HG03565 (cell line): ENCODE data around the gene DDR1.

Experiments
- ATAC-seq: cut with Tn5 transposase; IDR thresholded peaks from one replicate; pipeline ENCODE4 v1.9.1; 2021; ENCODE audit warnings: mild to moderate bottlenecking, moderate library complexity; ENCODE audit not compliant: unreplicated experiment

DDR1 gene

DNA sequence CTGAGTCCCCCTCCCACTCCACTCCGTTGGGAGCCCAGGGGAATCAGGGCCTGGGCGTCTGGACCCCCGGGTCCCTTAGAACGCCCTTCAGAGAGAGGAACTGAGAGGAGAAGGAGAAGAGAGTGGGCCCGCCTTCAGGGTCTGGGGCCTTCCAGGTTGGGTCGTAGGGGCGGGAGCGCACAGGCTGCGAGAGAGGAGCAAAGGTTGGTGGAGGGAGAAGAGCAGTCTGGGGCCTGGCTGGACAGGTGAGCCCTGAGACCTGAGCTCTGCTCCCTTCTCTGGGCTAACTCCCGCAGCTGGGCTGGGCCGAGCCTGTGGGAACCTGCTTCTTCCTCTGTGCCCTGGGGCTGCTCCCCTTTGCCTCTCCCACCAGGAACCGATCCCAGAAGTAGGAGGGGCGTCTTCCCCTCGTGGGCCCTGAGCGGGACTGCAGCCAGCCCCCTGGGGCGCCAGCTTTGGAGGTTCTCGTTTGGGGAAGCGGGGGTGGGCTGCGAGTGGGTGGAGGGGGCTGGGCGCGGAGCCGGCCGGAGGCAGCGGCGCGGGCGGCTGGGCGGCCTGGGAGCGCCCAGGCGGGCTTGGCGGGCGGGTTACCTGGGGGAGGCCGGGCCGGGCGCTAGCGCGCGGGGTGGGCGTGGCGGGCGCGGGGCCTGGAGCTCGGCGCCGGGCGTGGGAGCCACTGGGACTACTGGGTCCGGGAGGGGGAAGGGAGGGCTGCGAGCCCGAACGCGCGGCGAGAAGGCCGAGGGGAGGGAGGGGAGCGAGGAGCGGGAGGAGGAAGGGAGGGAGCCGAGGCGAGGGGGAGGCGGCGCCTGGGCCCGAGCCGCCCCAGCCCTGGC is at the start of gene DDR1:
TSS of gene DDR1 (plus strand) at position 835 of the 836 bp plus-strand sequence. CDS start 4,211 bp downstream, outside the sequence.
- no peak for ATAC-seq

GRCh38 chr6:30834646-30835045 is 49.7 kb upstream of the DDR1 start:
- ATAC-seq, result no peak

GRCh38 chr6:30835576-30835975 is 48.7 kb upstream of the DDR1 start:
- ATAC-seq, result no peak

DNA sequence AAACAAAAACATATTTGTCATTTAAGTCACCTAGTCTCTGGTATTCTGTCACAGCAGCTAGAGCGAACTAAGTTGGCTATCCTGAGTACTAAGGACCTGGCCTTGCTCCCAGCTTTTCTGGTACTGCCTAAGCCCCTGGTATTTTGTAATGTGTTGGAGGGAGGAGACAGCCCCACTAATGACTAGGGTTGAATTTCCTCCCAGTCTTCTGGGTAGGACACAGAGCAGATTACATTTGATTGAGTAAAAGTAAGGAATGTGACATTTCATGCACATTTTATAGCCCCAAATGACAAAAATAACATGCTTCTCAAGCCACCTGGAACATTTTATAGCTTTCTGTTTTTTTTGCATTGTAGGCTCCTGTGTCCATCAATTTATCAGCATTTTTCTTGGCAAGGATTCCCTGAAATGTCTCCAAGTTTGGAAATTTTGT is 47.9 kb upstream of the DDR1 start:
- no peak for ATAC-seq

DNA sequence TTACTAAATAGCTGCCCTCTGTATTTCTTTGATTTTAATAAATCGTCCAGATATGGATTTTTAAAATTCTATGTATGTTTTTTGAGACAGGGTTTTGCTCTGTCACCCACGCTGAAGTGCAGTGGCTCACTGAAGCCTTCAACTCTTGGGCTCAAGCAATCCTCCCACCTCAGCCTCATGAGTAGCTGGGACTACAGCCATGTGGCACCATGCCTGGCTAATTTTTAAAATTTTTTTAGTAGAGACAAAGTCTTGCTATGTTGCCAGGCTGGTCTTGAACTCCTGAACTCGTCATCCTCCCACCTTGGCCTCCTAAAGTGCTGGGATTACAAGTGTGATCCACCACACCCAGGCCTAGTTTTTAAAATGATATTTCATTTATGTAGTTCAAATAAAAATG is 47.4 kb upstream of the DDR1 start:
- no peak for ATAC-seq

GRCh38 chr6:30837432-30837831 is 46.9 kb upstream of the DDR1 start:
- no peak for ATAC-seq

DNA sequence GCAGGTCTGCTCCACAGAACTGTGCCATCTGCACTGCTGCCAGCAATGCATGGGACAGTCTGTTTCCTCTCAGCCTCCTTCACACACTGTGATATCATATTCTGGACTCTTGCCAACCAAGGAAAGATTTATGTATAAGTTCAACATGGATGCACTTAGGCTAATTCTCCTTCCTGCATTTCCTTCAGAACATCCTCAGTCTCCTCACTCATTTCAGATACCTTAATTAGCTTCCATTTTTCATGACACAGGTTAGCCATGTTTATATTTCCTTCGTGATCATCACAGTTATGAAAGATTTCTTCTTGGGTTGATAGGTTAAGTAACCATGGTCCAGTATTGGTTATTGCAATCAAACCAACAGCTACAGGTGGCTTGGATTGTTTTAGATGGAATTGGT is 46.4 kb upstream of the DDR1 start:
- no peak for ATAC-seq

GRCh38 chr6:30839671-30840070 is 44.6 kb upstream of the DDR1 start:
- no peak for ATAC-seq

GRCh38 chr6:30840084-30840934 is 44.0 kb upstream of the DDR1 start:
- no peak for ATAC-seq

DNA sequence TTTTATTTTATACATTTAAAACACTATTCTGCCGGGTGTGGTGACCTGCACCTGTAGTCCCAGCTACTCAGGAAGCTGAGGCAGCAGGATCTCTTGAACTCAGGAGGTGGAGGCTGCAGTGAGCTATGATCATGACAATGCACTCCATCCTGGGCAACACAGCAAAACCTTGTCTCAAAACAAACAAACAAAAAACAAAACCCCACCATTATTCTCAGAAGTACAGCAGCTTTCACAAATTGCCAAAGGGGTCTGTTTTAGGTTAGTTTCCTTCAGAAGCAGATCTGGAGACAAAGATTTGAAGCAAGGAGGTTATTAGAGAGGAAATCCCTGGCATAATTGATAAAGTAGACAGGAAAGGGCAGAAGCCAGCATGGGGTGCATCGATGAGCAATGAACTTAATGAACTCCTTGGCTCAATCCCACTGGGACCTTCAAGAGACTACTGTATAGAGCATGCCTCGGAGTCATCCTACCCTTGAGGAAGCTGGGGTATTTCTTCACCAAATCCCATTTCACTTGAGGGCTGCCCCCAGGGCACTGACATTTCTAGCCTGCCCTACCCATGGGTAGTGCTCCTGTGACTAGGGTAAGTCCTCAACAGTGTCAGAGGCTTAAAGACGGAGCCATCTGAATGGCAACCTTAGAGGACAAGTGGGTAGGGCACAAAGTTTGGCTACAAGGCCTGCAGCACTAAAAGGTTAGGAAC is 43.2 kb upstream of the DDR1 start:
- no peak for ATAC-seq

DNA sequence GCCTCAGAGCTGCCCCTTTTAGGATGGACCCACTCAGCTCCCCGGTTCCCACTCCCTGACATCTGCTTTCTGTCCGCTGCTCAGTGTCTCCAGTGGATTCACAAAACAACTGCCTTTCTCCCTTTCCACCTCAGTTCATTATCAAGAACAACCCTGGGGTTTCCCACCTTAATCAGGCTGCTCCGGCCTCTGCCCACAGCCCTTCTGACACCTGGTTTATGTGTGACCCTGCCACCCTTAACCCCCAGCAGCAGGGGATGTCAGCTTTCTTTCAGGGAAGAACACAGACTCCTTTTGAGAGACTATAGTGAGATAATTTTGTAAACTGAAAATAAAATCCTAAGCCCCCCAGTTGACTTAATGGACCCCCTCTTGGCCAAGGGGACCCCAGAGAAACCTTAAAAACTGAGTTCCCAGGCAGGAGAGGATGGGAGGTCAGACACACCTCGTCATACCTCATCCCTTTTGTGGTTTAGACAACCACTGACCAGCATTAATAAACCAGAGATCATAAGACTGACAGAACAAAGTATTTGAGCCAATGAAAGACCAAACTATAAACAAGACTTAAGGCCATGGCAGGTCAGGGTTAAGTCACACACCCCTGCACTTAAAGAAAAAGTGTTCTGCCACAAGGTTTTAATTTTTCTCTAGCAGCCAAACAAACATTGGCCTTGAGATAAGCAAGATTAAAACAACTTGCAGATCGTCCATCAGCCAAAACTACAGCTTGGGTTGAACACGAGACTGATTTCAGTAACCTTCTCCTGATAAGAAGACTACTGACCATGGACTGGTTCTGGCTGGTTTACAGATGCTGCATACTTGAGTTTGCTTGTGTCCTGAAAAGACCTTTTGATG is 42.4 kb upstream of the DDR1 start:
- ATAC-seq, result no peak

GRCh38 chr6:30842754-30843610 is 41.3 kb upstream of the DDR1 start:
- no peak for ATAC-seq

DNA sequence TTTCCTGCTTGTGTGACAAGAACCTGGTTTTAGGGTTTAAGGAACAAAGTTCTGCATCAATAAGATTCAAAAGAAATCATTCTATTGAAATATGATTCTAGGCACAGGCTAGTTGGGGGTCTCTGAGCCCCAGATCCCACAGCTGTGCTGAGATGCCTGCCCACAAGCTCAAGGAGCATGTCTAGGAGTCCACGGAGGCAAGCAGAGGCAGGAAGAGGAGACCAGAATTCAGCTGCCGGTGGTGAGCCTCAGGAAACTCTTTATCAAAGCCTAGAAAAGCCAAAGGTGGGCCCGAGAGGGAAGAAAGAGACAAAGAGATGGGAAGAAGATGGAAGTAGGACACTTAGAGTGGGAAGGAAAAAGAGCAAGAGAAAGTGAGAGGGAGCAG is 40.7 kb upstream of the DDR1 start:
- ATAC-seq, result no peak

GRCh38 chr6:30844118-30844535 is 40.2 kb upstream of the DDR1 start:
- no peak for ATAC-seq

- no peak for ATAC-seq
Measured at GRCh38 chr6:30845183-30845582, 39.1 kb upstream of the DDR1 start.

GRCh38 chr6:30847421-30847970 is 36.8 kb upstream of the DDR1 start:
- no peak for ATAC-seq

DNA sequence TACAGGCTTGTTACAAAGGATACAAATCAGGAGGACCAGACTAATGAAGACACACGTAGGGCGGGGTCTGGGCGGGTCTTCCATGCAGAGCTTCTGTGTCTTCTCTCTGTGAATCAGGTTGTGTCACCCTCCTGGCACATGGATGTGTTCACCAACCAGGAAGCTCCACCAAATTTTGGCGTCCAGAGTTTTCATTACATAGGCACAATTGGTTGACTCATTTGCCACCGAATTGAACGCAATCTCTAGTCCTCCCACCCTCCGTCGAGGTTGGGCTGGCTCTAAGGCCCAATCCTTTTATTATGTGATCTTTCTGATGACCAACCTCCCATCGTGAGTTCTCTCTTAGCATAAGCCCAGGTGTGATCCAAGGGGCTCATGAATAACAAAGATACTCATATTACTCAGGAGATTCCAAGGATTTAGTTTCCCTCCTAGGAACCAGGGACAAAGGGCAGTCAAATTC is 36.3 kb upstream of the DDR1 start:
- ATAC-seq, result no peak

DNA sequence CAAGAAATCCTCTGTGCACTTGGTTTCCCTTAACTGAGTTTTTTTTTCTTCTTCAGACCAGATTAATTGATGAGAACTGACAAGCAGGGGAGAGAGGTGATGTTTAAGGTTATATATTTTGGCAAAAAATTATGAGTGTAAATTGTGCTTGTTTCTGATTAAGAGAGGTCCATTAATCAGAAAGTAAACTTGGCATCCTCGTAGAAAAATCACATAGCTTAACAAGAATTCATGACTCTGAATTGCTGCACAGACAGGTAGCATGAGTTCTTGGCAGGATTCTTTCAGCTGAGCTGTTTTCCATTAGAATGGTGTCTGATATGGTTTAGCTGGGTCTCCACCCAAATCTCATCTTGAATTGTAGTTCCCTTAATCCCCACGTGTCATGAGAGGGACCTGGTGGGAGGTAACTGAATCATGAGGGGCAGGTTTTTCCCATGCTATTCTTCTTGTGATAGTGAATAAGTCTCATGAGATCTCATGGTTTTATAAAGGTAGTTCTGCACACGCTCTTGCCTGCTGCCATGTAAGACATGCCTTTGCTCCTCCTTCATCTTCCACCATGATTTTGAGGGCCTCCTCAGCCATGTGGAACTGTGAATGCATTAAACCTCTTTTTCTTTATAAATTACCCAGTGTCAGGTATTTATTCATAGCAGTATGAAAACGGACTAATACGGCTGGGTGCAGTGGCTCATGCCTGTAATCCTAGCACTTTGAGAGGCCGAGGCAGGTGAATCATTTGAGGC is 34.2 kb upstream of the DDR1 start:
- ATAC-seq, result no peak
